GM21423 (cell line): ENCODE measurements around the gene TRMT2A.
"Not testable (repeated sequence)": the region's sequence is repeated elsewhere in the genome, so short reads cannot be mapped to it uniquely, and the experiment has no call there.

Experiments used
- ATAC-seq: cut with Tn5 transposase; IDR thresholded peaks from one replicate; pipeline ENCODE4 v1.9.1; 2021; ENCODE audit warnings: mild to moderate bottlenecking, moderate library complexity; ENCODE audit not compliant: unreplicated experiment

TRMT2A gene, protein sequence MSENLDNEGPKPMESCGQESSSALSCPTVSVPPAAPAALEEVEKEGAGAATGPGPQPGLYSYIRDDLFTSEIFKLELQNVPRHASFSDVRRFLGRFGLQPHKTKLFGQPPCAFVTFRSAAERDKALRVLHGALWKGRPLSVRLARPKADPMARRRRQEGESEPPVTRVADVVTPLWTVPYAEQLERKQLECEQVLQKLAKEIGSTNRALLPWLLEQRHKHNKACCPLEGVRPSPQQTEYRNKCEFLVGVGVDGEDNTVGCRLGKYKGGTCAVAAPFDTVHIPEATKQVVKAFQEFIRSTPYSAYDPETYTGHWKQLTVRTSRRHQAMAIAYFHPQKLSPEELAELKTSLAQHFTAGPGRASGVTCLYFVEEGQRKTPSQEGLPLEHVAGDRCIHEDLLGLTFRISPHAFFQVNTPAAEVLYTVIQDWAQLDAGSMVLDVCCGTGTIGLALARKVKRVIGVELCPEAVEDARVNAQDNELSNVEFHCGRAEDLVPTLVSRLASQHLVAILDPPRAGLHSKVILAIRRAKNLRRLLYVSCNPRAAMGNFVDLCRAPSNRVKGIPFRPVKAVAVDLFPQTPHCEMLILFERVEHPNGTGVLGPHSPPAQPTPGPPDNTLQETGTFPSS

DNA sequence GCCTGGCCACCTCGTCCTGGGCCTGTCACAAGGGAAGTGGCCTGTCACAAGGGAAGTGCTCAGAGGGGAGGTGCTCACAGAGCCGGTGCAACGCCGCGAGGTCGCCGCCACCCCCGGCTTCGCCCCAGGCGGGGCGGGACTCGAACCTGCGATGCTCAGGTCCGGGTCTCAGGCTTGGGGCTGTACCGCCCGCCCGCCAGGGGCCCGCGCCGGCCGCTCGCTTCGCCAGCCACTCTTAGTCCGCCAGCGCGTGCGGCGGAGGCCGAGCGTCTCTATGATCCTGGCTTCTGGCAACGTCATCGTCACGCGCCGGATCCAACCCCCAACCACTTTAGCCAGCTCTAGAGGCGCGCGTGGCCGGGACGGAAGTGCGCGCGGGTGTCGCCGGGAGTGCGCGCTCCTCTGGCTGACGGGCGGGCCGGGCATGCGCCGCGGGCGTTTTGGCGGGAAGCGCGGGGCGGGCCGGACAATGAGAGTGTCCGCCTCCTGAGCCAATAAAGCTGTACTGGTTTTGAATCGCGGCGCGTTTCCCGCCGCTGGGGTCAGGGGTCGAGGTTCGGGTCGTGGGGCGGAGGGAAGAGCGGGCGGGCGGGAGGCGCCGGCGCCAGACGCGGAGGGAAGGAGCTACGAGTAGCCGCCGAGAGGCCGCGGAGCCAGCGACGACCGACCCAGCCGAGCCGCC, at the start of gene TRMT2A:
Gene TRMT2A (minus strand): TSS at position 276 of the 682 bp plus-strand sequence. CDS start 320 bp downstream, outside the sequence.
- peak; percentile 73 for ATAC-seq

DNA sequence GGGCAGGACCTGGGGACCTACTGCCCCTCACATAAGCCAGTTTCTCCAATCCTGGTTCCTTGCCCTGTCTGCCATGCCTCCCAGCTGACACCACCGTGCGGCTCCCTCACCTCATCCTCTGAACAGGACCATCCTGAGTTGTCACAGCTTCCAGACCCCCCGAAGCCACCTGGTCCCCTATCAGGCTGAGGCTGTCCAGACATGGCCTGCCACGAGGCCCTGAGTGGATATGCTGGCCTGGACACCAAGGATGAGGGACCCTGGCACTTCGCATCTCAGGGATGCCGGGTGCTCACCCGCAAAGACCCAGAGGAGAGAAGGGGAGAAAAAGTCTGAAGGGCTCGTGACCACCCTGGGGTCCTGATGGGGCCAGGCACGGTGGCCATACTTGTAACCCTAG, 49.7 kb upstream of the TRMT2A start:
- ATAC-seq = no peak

DNA sequence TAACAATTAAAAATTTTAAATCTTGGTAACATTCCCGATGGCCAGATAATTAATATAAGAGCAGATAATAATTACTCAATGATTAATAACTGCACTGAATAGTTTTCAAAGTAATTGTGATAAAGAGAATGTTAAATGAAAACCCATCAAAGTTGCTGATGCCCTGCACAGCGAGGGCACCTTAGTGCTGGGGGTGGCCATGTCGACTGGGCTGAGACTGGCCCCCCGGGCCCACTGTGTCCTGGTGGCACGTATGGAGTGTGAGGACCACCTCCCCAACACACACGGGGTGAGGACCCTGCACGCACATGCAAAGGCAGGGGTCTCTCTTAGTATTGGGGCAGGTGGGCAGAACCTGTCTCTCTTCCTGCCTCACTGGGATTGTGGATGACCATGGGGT, 48.9 kb upstream of the TRMT2A start:
- no peak for ATAC-seq

DNA sequence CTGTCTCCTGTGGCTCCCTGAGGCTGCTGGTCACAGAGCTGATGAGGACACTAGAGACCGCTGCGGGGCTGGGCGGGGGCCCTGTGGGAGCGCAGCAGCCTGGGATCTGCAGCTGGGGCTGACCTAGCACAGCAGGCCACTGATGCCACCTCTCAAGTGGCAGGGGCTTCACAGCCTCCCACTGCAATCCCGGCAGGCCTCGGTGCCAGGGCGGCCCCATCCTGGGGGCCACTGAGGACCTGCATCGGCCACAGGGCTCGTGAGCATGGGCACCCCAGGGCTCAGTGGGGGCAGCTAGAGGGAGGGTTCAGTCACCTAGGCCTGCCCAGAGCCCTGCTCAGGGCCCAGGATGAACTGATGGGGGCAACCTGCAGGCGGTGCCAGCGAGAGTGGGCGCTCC, 48.4 kb upstream of the TRMT2A start:
- ATAC-seq = no peak

DNA sequence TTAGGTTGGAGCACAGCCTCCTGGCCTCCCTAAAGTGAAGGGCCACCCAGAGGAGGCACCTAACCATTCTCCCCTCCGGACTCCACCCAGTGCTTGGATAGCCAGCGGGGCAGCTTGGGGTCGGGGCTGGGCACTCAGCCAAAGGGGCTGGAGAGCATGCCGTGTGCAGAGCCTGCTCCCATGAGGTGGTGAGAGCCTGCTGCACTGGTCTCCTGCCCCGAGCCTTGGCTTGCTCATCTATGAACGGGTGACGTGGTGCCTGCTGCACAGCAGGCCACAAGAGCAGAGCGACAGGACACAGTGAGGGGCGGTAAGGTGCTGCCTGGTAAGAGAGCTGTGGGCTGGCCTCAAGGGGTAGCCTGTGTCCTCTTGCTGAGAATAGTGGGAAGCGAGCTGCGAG, 47.8 kb upstream of the TRMT2A start:
- no peak for ATAC-seq

DNA sequence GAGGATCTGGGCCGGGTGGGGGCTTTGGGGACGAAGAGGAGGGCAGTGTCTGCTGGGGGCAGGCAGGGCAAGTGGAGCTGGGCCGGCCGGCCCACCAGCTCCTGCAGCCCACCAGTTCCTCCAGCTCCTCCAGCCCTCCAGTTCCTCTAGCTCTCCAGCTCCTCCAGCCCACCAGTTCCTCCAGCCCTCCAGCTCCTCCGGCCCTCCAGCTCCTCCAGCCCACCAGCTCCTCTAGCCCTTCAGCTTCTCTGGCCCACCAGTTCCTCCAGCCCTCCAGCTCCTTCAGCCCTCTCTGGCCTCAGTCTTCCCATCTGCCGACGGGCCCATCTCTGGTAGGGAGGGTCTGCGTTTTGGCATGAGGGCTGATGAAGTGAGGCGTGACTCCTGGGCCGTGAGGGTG, 43.0 kb upstream of the TRMT2A start:
- no peak for ATAC-seq

DNA sequence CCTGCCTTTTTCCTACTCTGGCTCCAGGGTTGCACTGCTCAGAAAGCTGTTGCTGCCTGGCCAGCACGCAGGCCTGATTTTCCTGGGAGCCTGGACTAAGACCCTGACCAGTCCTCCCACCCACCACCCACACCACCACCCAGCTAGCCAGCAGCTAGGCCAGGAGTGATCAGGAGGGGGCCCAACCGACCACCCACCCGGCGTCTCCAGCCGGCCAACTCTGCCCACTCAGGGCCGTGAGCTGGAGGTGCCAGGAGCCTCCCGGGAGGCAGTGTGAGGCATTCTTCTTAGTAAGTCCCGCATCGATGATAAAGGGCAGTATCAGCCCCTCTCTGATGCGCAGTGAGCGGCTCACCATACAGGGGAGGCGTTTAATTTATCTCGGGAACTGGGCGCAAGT, 42.5 kb upstream of the TRMT2A start:
- not testable (repeated sequence) for ATAC-seq

DNA sequence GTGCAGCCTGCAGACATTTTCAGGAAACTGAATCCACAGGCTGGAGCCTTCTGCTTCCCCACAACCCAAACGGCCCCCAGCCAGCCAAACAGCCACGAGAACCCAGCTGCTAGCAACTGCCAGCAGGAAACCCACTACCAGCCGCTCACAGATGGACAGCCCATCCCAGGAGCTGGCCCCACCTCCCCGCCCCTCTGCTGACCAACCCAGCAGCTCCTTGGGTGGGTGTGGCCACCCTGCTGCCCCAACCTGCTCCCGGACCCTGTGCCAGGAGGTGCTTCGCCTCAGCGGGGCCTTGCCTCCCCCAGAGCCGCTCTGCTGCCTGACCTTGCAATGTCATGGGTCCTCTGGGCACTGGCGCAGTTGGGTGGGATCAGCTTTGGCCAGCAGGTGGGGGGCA, 42.0 kb upstream of the TRMT2A start:
- no peak for ATAC-seq

DNA sequence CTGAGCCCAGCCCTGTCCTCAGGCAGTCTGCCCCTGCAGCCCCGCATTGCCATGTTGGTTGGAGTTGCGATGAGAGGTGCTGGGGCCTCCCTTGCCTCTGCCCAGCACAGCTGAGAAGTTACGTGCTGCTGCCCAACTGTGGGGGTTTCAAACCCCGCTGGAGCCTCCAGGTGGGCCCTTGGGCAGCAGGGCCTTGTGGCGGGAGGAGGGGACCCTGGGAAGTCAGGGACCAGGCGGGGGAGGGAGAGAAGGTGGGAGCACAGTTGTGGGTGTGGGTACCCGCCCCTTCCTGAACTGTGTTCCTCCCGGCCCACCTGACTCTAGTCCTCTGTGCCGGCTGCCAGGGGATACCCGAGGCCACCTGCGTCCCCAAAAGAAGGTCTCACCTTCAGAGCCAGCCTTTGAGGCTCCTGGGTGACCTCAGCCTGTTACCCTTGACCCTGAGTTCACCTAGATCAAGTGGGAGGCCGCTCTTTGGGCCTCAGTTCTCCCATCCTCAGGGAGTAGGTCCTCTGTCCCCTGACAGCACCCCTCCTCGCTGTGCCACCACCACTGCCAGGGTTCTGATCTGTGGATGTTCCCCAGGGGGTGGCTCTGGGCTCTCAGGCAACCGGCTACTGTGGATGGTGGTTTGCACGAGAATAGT, 41.5 kb upstream of the TRMT2A start:
- no peak for ATAC-seq

DNA sequence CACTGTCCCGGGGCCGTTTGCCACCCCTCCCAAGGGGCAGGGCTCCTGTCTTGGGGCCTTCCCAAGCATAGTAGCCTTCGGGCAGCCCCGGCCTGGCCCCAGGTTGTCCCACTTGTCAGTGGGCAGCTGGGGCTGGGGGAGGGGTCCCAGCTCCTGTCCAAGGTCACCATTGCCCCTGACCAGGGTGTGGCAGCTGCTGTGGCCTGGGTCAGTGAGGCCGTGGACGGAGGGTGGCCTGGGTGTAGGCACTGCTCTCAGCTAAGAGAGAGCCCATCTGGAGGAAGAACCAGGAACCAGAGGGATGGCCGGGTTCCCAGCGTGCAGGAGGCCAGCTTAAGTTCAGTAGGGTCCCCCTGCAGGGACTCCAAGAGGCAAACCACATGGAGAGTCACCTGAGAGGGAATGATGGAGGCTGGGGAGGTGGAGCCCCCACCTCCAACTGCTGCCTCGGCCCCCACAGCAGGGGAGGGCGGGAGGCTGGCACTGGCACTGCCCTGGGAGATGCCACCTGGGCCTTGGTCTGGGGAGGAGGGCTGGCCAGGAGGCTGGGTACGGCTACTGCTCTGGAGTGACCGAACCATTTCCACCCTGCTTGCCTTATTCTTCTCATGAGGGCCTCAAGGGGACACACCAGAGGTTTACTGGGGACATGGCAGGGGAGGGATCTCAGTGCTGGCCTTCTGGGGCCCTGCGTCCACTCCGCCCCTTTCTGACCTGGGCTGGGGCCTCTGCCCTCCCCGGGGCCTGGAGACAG, 40.6 kb upstream of the TRMT2A start:
- no peak for ATAC-seq

DNA sequence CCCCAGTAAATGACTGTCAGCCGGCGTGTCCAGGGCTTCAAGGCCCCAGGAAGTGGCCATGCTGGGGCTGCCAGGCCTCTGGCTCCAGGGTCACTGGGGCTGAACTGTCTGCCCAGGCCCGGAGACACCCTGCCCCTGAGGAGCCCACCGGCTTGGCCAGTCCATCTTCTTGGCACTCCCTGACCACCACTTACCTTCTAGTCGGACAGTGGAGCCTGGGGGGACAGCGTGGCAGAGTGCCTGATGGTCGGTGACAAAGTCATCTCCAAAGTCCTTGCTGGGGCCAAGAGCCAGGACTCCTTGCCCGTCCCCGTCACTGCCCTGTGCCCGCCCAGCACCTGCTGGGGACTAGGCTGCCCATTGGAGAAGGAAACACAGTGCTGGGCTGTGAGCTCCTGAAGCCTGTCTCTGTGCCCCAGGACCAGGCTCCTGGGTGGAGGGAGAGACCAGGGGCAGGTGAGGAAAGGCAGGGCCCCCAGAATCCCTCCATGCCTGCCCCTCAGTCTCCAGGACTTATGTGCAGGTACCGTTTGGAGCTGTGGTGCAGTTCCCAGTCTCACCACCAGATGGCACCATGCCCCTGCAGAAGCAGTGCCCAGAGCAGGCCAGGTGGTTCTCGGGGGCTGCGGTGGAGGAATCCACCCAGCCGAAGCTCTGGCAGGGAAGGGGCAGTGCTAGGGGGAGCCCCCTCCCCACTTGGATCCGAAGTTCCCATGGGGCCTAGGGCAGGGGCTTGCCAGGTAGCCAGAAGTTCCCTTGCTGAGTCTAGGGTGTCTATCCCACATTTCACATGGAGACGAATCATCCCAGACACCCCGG, 39.8 kb upstream of the TRMT2A start:
- ATAC-seq = no peak

DNA sequence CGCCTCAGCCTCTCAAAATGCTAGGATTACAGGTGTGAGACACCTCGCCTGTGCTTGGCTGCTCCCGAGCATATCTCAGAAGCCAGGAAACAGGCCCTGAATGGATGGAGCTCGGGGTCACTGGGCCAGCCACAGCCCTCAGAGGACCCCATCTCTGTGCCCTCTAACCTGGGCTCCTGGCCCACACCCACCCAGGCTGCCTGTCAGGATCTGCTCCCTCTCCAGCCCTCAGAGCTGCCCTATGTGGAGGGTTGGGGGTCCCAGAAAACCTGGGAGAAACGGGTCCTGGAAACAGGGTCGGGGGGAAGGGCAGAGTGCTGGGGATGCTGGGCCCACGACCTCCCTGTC, 39.0 kb upstream of the TRMT2A start:
- no peak for ATAC-seq

DNA sequence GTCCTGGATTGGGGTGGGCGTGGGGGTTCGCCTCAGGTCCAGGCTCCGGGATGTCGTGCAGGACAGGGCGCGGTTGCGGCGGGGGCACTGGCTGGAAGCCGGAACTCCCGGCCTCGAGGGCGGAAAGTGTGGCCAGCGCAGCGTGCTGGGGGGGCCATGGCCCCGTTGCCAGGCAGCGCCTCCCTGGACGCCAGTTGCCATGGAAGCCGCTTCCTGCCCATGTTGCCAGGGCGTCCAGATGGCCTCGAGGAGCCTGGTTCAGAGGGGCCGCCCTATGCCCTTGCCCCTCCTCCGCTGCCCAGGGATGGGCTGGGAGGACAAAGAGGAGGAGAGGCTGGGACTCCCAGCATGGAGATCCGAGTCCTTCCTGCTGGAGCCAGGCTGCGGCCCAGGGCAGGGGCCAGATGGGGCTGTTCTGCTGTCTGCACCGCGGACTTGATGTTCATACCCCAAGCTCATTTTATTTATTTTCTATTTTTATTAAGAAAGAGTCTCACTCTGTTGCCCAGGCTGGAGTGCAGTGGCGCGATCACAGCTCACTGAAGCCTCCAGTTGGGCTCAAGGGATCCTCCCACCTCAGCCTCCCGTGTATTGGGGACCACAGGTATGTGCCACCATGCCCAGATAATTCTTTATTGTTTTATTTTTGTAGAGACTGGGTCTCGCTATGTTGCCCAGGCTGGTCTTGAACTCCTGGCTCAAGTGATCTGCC, 38.5 kb upstream of the TRMT2A start:
- ATAC-seq = no peak

DNA sequence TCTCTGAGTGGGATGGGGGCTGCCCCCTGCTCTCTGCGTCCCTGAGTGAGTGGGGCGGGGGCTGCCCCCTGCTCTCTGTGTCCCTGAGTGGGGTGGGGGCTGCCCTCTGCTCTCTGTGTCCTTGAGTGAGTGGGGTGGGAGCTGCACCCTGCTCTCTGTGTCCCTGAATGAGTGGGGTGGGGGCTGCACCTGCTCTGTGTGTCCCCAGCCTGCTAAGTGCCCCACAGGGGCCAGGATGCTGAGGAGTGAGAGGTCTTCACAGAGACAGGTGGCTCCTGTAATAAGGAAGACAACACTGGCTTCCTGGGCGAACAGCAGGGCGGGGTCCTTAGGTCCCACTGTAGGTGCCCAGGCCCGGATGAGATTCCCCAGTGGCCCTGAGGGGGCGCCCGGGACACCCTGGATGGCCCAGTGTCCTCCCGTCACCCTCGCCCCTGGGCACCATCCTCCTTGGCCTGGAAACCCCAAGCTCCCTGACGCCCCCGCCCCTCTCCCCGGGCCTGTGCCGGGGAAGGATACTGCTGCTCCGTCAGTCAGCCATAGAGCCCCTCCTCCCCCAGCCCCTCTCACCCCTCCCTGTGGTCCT, 37.7 kb upstream of the TRMT2A start:
- no peak for ATAC-seq

DNA sequence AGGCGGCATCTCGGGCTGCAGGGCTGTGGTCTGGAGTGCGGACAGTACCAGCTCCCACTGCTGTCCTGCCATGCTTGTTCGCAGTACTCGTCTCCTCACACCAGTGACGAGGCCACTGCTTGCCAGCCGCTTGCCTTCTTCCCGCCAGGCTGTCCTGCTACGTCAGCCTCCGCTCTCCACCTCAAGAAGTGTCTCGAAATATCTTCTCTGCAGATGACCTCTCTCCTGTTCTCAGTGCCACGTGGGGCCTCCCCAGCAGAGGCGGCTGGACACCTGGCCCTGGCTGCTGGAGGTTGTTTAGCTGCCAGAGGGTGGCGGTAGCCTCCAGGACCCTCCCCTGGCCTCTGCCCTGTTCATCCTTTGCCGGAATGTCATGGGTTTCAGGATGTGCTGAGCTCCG, 36.9 kb upstream of the TRMT2A start:
- no peak for ATAC-seq

DNA sequence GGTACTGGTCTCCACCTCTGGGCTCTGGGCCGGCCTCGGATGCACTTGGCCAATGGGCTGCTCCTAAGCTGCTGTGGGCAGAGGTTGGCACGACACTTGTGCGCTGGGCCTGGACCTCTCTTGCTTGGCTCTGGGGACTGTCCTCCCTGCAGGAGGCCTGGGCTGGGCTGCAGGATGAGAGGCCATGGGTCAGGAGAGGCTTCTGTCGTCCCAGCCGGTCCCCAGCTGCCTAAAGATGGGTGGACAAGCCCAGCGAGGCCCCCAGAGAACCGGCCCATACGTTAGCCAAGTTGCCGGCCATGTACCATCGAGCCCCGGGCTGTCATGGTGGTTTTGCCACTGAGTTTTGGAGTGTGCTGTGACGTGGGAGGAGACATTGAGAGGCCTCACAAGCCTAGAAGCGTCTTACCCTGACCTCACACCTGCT, 35.5 kb upstream of the TRMT2A start:
- ATAC-seq = no peak

DNA sequence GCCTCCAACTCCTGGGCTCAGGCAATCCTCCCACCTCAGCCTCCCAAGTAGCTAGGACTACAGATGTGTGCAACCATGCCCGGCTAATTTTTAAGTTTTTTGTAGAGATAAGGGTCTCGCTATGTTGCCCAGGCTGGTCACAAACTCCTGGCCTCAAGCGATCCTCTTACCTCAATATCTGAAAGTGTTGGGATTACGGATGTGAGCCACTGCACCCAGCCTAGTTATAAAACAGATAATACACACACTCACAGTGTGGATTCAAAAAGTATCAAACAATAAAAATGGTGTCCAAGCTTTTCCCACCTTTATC, 34.2 kb upstream of the TRMT2A start:
- no peak for ATAC-seq

DNA sequence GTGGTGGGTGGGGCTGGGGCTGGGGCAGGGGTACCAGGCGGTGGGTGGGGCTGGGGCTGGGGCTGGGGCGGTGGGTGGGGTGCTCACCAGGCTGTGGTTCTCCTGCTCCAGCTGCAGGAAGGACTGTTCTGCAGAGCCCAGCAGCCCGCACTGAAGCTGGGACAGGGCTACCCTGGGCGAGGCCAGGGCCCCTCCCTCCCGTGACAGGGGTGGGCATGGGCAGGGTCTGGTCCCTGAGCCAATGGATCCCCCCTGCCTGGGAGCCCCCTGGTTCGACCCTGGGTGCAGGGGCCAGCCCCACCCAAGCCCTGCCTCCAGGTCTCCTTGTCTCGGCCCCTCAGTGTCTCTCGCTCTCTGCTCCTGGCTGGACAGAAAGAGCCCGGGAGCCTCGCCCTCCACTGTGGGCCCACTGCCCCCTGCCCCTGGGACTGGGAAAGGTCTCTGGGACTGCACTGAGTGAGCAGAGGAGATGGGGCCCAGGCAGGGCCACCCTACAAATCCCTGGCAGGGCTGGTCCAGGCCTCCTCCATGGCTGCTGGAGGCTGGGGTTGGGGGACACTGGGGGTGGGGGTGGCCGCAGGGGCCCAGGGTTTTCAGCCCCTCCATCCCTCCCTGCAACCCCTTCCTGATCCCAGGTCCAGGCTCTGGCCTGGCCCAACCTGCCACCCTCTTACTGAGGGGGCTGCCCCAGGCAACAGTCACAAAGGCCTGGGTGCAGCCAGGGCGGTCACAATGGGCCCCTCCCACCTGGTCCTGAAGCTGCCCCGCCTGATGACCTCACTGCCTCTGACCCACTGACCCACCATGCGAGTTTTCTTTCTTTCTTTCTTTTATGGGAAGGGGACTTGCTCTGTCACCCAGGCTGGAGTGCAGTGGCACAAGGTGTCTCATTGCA, 33.6 kb upstream of the TRMT2A start, which contains the start of gene CCDC188:
Gene CCDC188 (minus strand): TSS at position 675 of the 895 bp plus-strand sequence. CDS start 69 bp downstream, at position 606.
- no peak for ATAC-seq
